Embryonic facial prominence (tissue), 1 donor: Measurements from ENCODE around the gene CSKMT.
"Not testable (repeated sequence)": the region's sequence is repeated elsewhere in the genome, so short reads cannot be mapped to it uniquely, and the experiment has no call there.

Experiments
- DNase-seq: peaks from one replicate; pipeline ENCODE4 v3.0.0-alpha.2; 2016; ENCODE audit errors: extremely low spot score

Gene CSKMT

DNA sequence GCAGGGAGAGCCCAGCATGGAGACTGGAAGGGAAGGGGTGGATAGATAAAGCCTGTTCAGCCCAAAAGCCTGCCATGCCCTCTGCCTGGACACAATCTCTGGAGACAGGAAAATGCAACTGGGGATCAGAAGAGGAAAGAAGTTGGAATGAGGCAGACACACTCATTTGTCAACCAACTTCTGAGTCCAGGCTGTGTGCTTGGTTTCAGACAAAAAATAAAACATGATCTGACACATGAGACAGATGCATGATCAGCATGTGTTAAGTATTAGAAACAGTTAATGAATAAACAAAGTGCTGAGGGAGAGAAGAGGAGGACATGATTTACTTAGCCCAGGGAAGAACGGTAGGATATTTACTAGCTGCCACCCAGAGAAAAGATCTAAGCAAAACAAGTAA, 23.4 kb downstream of the CSKMT start:
- no peak for DNase-seq

DNA sequence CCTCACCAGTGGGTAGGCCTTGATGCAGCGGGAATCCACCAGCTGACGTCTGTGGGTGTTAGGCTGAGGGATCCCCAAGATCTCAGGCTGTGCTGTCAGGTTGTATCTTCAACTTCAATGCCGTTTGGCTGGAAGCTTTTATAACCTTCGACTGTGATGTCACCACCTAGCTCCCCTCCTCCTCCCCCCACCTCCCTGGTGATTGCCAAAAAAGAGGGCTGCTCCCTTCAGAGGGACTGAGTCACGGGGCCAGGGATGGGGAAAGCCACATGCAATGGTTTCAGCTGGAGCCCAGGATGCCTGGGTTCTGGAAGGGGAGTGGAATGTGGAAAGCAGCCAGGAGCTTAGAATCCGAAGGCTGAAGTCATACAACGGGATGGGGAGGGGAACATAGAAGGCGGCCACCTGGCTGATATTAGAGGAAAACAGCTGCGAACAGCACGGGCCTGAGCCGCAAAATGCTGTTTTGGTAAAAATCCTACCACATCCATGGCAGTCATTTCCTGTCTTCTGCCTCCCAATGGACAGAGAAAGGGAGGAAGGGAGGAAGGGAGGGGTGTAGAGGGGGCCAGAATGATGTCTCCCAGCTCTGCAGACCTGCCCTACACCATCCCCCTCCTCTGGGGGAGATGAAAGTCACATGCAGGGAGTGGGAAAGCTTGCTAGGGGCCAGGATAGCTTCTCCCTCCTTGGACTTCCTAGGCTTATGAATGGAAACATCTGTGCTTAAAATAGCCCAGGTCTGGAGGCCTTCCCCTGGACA, 24.5 kb downstream of the CSKMT start, which contains the start of gene LRRN4CL:
Gene LRRN4CL (minus strand): TSS at position 110 of the 763 bp plus-strand sequence. CDS start 1,022 bp downstream, outside the sequence.
- no peak for DNase-seq

DNA sequence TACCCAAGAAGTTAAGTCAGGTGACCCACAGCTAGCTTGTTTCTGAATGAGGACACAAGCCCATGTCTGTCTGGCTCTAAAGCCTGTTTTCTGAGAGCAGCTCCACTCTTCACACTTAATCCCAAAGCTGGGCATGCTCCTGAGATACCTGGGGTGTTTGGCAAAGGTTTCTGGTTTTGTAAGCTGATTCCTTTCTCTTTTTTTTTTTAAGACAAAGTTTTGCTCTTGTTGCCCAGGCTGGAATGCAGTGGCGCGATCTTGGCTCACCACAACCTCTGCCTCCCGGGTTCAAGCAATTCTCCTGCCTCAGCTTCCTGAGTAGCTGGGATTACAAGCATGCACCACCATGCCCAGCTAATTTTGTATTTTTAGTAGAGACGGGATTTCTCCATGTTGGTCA, 28.5 kb downstream of the CSKMT start:
- not testable (repeated sequence) for DNase-seq

DNA sequence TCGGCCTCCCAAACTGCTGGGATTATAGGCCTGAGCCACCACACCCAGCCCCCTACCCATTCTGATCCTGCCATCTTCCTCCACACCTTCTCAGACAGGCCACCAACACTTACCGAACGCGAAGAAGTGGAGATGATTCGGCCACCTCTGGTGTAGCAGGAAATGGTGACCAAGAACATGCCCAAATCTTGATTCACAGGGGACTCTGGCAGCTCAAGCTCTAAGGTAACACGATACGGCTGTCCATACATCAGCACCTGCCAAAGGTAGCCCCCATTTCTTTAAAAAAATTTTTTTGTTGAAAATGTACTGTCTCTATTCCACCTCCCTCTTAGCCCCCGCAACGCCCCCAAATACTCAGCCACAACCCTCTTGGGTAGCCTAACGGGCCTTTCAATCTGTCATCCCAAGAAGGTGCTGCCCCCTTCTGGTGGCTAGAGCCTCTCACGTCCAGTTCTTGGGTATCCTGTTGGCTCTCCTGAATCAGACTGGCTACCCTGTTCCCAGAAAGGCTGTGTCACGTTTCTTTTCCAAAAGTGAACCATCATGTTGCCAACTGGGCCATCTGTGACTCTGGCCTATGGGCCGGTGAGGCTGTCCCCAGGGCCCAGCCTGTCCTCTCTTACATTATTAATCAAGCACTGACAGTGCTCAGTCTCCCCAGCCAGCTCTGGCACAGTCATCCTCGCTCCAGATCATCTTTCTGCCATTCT, 29.5 kb downstream of the CSKMT start:
- no peak for DNase-seq

DNA sequence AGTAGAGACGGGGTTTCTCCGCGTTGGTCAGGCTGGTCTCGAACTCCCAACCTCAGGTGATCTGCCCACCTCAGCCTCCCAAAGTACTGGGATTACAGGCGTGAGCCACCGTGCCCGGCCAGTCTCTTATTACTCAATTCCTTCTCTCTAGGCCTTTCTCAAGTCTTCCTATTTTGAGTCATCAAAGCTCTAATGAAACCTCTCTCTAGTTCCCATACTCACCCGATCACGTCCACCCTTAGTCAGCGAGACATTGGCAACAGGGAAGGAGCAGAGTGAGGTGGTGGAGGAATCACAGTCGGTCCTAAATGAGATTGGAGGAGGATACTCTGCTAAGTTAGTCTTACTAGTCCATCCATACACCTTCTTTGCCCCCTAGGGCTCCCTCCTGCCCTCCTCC, 37.1 kb downstream of the CSKMT start:
- no peak for DNase-seq

DNA sequence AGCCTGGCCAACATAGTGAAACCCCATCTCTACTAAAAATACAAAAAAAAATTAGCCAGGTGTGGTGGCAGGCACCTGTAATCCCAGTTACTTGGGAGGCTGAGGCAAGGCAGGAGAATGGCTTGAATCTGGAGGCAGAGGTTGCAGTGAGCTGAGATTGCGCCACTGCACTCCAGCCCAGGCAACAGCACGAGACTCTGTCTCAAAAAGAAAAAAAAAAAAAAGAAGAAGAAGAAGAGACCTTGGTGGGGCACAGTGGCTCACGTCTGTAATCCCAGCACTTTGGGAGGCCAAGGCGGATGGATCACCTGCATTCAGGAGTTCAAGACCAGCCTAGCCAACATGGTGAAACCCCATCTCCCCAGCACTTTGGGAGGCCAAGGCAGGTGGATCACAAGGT, 38.8 kb downstream of the CSKMT start:
- not testable (repeated sequence) for DNase-seq

DNA sequence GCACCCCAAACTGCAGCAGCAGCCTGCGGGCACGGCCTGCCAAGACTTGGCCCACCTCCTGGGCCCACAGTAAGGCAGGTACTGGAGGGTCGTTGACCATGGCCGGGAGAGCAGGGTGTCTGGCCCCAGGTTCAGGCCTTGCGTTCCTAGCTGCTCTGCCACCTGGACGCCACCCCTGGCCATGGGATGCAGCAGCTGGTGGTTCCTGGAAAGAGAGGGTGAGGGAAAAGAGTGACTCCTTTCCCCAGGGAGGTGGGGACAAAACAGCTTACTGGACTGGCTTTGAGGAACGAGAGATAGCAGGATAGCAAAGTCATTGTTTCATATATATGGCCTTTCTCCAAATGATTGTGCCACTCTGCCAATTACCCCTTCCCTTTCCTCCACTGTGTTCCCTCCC, 40.3 kb downstream of the CSKMT start:
- DNase-seq, result no peak

DNA sequence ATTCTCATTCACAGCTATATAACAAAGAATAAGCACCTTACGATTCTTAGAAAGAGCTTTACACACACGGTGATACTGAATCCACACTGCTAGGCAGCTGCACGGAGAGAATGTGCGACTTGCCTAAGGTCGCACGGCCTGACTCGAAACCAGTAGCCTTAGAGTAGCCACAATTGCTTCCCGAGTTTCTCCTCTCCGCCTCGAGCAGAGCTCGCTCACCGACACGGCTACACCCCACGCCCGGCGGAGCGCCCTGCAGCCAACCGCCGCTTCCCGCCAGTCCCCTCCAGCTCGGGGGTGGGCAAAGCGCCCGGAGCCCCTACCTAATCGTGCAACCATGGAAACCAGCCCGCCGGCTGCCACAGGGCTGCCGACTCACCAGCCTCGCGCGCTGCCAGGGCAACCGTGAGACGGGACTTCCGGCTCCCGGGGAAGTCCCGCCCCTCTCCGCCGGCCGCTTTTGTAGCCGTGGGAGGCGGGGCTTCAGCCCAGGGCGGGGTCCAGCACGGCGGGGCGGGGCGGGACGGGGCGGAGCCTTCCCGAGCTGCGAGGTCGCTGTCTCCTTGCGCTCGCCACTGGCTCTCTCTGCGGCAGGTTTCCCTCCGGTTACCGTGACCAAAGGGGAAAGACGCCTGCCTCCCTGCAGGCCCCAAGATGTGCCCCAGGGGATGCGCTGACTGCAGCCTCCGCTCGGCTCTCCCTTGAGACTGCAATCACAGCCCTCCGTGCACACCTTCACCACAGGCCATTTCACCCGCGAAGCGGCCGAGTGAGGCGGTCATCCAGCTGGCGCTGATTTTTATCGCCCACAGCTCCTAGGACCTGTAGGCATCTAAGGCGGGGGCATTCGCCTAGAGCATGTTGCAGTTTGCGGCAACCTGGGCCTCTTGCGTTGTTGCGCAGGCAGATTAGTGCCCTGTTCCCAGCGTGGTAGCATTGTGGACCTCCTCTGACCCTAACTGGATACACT, 41.1 kb downstream of the CSKMT start:
- DNase-seq, result peak; percentile 84

DNA sequence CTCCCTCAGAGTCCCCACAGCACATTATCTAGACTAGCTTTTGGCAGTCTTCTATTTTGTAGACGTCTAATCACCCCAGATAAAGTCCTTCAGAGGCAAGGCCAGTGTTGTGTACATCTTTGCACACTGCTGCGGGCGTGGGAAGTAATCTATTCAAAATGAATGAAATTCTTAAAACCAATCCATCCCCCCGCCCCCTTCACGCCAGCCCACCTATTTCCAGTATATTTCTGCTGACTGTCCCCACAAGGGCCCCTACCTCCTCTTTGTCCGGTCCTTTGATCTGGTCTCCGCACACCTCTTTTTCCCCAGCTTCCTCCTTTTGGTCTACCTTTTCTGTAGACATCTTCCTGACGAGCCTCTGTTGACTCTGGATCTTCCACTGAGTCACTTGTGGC, 41.7 kb downstream of the CSKMT start:
- DNase-seq, result no peak

DNA sequence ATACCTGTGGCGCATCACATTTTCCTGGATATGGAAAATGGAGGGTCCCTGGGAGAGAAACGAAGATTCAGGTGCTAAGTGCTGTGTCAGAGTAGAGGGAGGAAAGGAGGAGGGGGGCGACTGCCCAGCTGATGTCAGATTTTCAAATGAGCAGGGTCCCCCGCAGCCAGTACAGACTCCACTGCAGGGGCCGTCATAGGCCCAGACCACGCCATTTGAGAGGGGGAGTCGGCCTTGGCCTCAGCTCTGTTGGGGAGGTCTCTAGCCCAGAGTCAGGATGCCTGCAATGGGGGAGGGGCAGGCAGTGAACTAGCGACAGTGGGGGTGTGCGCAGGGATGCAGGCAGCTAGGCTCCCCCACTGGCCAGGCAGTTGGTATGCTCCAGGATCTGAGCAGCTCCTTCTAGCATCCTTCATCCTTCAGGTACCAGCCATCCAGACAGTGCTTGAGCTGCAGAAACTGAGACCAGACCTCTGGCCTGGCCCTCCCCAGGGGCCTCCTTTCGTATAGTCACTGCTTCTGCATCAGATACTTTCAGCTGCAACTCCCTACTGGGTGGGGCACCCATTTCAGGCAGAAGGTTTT, 42.3 kb downstream of the CSKMT start, which contains the start of the genes BSCL2 and GNG3:
Gene BSCL2 (minus strand): TSS at position 148 of the 585 bp plus-strand sequence. CDS start 229 bp downstream, outside the sequence.
Gene GNG3 (plus strand): TSS at position 400 of the 585 bp plus-strand sequence. CDS start 620 bp downstream, outside the sequence.
- peak; percentile 8 for DNase-seq

DNA sequence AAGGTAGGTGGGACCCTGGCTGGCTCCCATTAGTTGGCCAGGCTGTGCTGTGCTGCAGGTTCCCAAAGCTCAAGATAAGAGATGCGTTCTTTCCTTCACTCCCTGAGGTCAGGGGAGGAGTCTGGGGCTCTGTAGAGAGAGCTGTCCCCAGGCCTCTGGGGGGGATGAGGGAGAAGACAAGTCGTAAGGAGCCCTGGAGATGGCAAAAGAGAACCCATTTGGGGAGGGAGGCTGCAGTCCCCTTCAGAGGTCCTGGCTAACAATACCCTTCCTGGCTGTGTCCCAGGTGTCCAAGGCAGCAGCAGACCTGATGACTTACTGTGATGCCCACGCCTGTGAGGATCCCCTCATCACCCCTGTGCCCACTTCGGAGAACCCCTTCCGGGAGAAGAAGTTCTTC, 43.3 kb downstream of the CSKMT start:
- no peak for DNase-seq

DNA sequence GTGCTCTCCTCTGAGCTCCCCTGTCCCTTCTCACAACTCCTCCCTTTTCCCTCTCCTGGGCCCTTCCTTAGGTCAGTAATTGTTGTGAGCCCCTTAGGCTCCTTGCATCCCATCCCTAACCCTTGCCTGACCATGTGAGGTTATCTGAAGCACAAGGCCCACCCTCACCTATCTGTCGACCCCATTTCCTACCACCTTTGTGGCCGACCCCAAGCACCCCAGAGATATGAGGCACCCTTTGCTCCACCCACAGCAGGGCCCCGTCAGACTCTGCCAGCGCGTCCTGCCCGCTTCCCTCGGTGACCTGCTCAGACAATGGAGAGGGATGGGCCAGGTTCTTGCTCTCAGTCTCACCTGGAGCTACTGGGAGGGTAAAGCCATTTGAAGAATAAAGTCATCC, 43.7 kb downstream of the CSKMT start:
- DNase-seq, result no peak

DNA sequence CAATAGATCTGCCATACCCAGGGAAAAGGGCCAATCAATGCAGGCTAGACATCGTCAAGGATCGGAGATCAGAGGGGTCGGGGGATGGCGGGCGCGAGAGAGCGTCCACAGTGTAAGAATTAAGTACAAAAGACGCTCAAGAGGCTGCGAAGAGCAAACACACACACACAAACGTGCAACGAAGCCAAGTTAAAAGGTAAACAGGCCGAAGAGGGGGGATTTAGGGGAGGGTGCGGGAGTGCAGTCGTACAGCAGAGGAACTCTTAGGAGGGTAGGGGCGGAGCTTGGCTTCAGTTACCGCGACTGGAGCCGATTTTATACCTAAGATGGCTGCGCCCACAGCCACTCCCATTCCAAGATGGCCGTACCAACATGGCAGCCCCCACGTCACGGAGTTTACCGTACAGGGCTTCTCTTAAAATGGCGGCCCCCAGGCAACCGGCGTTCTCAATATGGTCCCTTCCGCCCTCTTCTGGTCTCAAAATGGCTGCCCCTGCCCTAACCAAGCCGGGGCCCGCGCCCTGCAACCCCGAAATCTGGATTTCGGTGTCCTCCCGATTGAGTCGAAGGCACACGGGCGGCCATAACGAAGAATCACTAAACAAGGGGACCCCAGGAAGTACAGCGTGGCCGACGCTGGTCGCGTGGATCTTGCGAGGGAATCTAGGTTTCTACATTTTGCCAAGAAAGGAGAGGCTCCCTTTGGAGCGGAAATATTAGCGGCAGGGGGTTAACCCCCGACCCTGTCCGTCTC, 44.3 kb downstream of the CSKMT start:
- peak; percentile 98 for DNase-seq

DNA sequence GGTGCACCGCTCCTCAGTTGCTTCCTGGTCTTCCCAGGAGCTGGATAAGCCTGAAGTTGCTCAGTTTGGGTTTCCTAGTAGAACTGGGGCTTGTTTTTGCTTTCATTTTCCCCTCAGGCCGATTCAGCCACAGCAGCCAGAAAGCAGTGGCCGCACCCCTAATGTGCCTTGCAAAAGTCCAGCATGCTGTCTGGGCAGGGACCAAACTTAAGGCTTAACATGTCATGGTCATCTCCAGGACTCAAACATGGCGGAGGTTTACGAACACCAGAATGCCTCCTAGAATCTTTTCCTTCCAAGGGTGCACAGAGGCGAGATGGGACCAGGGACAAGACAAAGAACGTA, 44.9 kb downstream of the CSKMT start:
- no peak for DNase-seq

DNA sequence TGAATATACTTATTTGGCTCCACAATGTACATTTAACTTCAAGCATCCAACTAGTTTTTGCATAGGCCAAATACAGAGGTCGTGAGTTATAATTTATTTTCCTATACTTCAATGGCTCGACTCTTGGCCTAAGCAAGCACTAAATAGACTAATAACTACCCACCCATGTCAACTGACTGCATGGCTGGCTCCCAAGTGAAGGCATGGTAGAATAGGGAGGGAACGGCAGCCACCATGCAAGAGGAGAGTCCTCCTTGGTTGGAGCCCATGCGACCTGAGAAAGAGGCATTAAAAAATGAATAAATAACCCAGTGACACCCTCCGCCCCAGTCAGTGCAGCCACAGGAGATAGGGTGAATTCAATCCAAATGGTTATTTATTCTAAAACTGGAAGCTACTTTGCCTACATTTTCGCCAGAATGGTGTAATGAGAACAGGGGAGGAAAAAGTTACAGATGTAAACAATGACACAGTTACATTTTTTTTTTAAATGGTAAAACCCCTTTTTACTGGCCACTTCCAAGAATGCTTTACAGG, 47.2 kb downstream of the CSKMT start:
- no peak for DNase-seq

DNA sequence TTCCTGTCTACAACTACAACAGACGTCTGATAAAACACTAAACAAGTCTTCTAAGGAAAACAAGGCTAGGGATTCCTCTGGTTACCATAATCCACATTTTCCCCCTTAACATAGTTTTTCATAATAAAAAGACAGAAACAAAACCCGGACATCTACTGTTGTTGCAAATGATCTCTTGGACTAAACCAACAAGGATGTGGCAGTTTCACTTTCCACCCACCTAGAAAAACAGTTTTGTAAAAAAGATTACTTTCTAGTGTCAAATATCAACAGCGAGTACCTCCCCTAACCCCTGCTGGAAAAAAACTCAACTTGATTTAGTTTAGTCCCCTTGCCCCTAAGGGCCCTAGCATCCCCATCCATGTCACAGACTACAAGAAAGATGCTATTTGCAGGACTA, 47.7 kb downstream of the CSKMT start:
- no peak for DNase-seq

DNA sequence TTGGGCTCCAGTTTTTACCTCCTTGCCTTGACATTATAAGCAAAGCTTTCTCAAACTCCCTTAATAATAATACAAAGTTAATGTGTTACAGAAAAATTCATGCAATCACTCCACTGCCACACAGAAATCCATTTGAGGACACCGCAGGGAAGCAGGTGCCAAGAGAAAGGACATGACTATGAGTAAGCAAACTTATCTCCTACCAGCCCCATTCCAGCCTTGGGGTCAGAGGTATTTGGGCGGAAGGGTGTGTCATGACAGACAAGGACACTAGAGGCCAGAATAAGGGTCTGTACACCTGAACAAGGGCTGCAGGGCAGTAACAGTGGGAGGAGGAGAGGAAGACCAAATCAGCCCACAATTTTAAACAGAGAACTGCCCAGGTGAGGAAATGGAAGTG, 48.2 kb downstream of the CSKMT start:
- DNase-seq, result no peak

DNA sequence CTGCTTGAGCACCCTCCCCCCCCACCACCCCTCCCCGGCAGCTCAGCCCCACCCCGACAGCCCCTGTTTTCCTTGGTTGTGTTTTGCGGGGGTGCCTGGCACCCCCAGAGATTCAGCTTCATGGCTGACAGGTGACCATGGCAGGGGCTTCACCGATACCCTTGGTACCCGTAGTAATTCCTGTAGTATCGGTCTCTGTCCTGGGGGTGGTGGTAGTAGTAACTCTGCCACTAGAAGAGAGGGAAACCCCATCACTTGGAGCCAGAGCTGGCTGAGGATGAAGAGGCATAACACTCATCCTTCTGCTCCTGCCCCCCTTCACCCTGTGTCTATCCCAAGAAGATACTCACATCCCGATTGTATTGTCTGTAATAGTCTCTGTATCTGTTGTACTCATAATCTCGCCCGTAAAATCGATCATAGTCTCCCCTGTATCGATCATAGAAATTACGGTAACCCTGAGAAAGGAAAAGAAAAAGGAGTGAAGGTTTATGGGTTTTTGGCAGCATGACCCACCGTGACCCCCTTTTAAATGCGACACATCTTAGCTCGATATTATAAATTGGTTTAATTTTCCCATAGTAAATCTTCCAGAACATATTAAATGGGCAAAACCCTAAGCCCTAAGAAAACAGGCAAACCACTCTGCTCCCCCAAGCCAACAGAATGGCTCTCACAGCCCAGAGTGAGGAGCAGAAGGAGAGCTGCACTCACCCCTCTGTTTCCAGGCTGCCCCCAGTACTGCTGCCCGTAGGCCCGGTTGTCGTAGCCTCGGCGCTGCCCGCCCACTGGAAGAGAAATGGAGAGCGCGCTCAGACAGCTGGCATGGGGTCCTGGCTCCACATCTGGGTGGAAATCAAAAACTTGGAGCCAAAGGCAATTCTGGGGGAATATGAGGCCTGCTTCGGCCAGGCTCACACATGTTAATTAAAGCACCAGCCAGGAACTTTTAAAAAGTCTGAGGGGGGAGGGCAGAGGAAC, 50.3 kb downstream of the CSKMT start:
- DNase-seq, result no peak

DNA sequence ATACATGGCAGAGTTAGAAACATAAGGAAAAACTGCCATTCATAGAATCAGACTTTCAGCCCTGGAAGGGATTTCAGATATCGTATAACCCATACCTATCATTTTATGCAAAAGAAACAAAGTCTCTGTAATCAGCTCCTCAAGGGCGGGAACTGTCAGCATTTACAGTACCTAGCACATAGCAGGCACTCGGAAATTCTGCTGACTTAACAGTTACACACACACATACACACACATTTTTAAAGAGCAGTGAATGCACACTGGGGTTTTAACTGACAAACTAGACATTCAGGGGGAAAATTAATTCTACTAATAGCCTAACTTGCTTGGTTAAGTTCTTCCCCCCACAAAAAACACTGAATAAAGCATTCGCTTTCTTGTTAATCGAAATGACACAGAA, 51.1 kb downstream of the CSKMT start:
- DNase-seq, result no peak
